Measurements from ENCODE around the gene BMP7. TPM values are rescaled to one million over a fixed set of nuclear protein-coding genes. Genes with fewer than 3 reads are reported as not detected.

BMP7 gene
- total RNA-seq, 3 donors from 2014 or later (not counting 1 experiment from before 2014, with no cell fraction given) = not detected

DNA sequence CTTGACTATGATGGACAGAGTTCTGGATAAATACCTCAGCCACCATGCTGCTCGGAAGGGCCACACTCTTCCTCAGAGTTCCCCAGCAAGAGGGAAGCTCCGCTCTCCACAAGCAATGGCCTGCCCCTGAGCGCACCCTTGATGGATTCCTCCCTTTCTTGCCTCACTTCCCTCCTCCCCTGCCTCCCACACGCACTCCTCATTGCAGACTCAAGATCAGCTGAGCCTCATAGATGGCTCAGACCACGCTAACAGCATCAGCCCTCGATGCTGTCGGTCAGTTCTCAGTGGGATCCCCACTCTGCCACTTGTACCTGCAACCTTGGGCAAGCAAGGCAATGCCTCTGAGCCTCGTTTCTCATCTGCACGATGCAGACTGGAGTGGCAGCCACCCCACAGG is 123.3 kb downstream of the BMP7 start:
- Mint-ChIP-seq H3K4me3 (no peak overlapping the region), H3K27ac (no peak overlapping the region), H3K4me1 (peaks cover 4 to 6% of the 10 kb centered on the region in 2 donors), H3K9me3 (no peaks in the 10 kb centered on the region), H3K36me3 (no peaks in the 10 kb centered on the region), H3K27me3 (ENCODE audit: low read depth in 2 of 2) (peaks cover 19 to 24% of the 10 kb centered on the region in 2 donors)
- TF ChIP-seq, protein P1, sequence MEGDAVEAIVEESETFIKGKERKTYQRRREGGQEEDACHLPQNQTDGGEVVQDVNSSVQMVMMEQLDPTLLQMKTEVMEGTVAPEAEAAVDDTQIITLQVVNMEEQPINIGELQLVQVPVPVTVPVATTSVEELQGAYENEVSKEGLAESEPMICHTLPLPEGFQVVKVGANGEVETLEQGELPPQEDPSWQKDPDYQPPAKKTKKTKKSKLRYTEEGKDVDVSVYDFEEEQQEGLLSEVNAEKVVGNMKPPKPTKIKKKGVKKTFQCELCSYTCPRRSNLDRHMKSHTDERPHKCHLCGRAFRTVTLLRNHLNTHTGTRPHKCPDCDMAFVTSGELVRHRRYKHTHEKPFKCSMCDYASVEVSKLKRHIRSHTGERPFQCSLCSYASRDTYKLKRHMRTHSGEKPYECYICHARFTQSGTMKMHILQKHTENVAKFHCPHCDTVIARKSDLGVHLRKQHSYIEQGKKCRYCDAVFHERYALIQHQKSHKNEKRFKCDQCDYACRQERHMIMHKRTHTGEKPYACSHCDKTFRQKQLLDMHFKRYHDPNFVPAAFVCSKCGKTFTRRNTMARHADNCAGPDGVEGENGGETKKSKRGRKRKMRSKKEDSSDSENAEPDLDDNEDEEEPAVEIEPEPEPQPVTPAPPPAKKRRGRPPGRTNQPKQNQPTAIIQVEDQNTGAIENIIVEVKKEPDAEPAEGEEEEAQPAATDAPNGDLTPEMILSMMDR (IDR thresholded peaks at IDR 0.05) = no peak
- H3K4me3 ChIP-seq (ENCODE audit: low read length) = no peak overlapping the region
- no peaks in the 10 kb centered on the region for H3K4me1 ChIP-seq (ENCODE audit: control insufficient read depth, insufficient read depth, low read length)
- no peak overlapping the region for H3K27ac ChIP-seq (ENCODE audit: low read length)
- H3K36me3 ChIP-seq (ENCODE audit: control insufficient read depth, insufficient read depth, low read length) = no peaks in the 10 kb centered on the region
- 73% methylated on average over 9 of the region's 9 CpGs for WGBS (ENCODE audit: insufficient coverage)
- intact Hi-C loops (cut with micrococcal nuclease) = no loop called here
- DNase-seq (no peak), ATAC-seq (no peak)
- H3K27me3 ChIP-seq (ENCODE audit: control insufficient read depth, insufficient read depth, low read length) = no peaks in the 10 kb centered on the region
- H3K9me3 ChIP-seq (ENCODE audit: control insufficient read depth, insufficient read depth, low read length) = no peaks in the 10 kb centered on the region

DNA sequence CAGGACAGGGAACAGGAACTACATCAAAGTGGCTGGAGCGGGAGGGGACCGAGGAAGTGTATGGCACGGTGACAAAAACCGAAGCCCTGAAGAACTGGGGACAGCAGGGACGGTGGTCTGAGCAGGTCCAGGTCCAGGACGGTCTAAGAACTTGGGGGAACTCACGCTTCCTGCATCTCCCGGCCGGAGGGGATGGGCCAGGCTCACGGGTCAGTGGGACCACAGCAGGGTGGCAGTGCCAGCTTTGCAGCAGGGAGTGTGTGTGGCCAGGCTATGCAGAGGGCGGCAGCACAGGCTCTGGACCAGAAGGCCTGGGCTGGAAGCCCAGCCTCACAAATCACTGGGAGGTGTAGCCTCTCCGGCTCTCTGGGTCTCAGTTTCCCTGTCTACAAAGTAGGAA is 123.8 kb downstream of the BMP7 start:
- peaks cover 4 to 6% of the 10 kb centered on the region in 2 donors for H3K4me1 Mint-ChIP-seq
- no peak overlapping the region for H3K27ac ChIP-seq (ENCODE audit: low read length)
- TF ChIP-seq, protein P1 (IDR thresholded peaks at IDR 0.05) = no peak
- H3K4me1 ChIP-seq (ENCODE audit: control insufficient read depth, insufficient read depth, low read length) = no peaks in the 10 kb centered on the region
- DNase-seq = no peak
- no peak overlapping the region for H3K27ac Mint-ChIP-seq
- H3K27me3 Mint-ChIP-seq (ENCODE audit: low read depth in 2 of 2) = peaks cover 19 to 21% of the 10 kb centered on the region in 2 donors
- H3K4me3 Mint-ChIP-seq = no peak overlapping the region
- H3K27me3 ChIP-seq (ENCODE audit: control insufficient read depth, insufficient read depth, low read length) = no peaks in the 10 kb centered on the region
- H3K4me3 ChIP-seq (ENCODE audit: low read length) = no peak overlapping the region
- ATAC-seq = no peak
- intact Hi-C loops (cut with micrococcal nuclease) = no loop called here
- no peaks in the 10 kb centered on the region for H3K36me3 Mint-ChIP-seq
- WGBS (ENCODE audit: insufficient coverage) = 77% methylated on average over 12 of the region's 12 CpGs
- H3K9me3 ChIP-seq (ENCODE audit: control insufficient read depth, insufficient read depth, low read length) = no peaks in the 10 kb centered on the region
- no peaks in the 10 kb centered on the region for H3K36me3 ChIP-seq (ENCODE audit: control insufficient read depth, insufficient read depth, low read length)
- no peaks in the 10 kb centered on the region for H3K9me3 Mint-ChIP-seq

DNA sequence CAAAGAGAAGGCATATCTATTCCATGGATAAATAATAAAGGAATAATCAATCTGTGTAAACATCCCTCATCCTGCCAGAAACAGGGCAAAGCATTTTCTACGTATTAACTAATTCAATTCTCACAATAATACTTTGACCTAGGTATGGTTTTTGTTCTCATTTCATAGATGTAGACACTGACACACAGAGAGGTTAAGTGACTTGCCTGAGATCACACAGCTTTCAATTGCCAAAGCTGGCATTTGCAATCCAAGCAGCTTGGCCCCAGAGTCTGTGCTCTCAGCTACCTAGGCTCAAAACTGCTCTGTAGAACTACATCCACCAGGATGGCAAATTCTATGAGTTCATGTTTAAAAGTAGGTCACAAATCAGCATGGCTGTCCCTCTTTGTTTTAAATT is 124.9 kb downstream of the BMP7 start:
- H3K36me3 Mint-ChIP-seq = no peaks in the 10 kb centered on the region
- H3K4me1 ChIP-seq (ENCODE audit: control insufficient read depth, insufficient read depth, low read length) = no peaks in the 10 kb centered on the region
- H3K27ac Mint-ChIP-seq = no peak overlapping the region
- H3K27me3 ChIP-seq (ENCODE audit: control insufficient read depth, insufficient read depth, low read length) = no peaks in the 10 kb centered on the region
- H3K9me3 Mint-ChIP-seq = no peaks in the 10 kb centered on the region
- DNase-seq (no peak), ATAC-seq (no peak)
- TF ChIP-seq, protein P1 (IDR thresholded peaks at IDR 0.05) = no peak
- H3K9me3 ChIP-seq (ENCODE audit: control insufficient read depth, insufficient read depth, low read length) = no peaks in the 10 kb centered on the region
- no peak overlapping the region for H3K27ac ChIP-seq (ENCODE audit: low read length)
- H3K4me1 Mint-ChIP-seq = no peaks in the 10 kb centered on the region
- peaks cover 11 to 18% of the 10 kb centered on the region in 2 donors for H3K27me3 Mint-ChIP-seq (ENCODE audit: low read depth in 2 of 2)
- no peak overlapping the region for H3K4me3 Mint-ChIP-seq
- no peaks in the 10 kb centered on the region for H3K36me3 ChIP-seq (ENCODE audit: control insufficient read depth, insufficient read depth, low read length)
- WGBS (ENCODE audit: insufficient coverage) = 100% methylated on average over 1 of the region's 1 CpG
- H3K4me3 ChIP-seq (ENCODE audit: low read length) = no peak overlapping the region
- intact Hi-C loops (cut with micrococcal nuclease) = no loop called here

DNA sequence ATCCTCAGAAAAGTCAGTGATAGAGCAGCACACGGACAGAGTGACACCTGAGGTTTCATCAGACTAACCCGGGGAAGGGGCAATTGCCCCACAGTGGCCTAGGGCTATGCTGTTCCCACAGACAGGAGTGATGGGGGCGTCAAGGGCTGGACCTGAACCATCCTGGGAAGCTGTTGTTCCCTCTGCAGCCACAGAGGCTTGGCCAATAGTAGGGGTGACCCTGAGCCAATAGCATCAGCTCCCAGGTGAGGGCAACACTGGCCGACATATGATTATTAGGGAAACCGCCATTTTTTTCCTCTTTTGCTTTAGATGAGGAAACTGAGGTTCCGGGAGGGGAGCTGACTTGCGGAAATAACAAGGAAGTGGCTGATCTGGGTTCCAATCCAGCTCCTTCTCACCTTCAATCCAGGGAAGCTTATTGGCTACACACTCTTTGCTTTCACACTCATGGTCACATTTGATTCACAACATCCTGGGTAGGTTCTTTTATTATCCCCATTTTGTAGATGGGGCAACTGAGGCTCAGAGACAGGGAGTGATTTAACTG is 126.0 kb downstream of the BMP7 start:
- H3K4me1 ChIP-seq (ENCODE audit: control insufficient read depth, insufficient read depth, low read length) = no peaks in the 10 kb centered on the region
- H3K27me3 Mint-ChIP-seq (ENCODE audit: low read depth in 2 of 2) = peaks cover 9 to 14% of the 10 kb centered on the region in 2 donors
- no peak for ATAC-seq

More for the DNA sequence above, 126.0 kb downstream of the BMP7 start:
- H3K27ac Mint-ChIP-seq = no peak overlapping the region
- H3K27ac ChIP-seq (ENCODE audit: low read length) = no peak overlapping the region
- H3K4me1 Mint-ChIP-seq = no peaks in the 10 kb centered on the region
- TF ChIP-seq, protein P1 (IDR thresholded peaks at IDR 0.05) = no peak
- DNase-seq = no peak
- intact Hi-C loops (cut with micrococcal nuclease) = no loop called here
- no peak overlapping the region for H3K4me3 Mint-ChIP-seq
- no peaks in the 10 kb centered on the region for H3K9me3 Mint-ChIP-seq
- H3K9me3 ChIP-seq (ENCODE audit: control insufficient read depth, insufficient read depth, low read length) = no peaks in the 10 kb centered on the region
- no peaks in the 10 kb centered on the region for H3K27me3 ChIP-seq (ENCODE audit: control insufficient read depth, insufficient read depth, low read length)
- H3K36me3 ChIP-seq (ENCODE audit: control insufficient read depth, insufficient read depth, low read length) = no peaks in the 10 kb centered on the region
- no peak overlapping the region for H3K4me3 ChIP-seq (ENCODE audit: low read length)
- WGBS (ENCODE audit: insufficient coverage) = 69% methylated on average over 7 of the region's 7 CpGs
- no peaks in the 10 kb centered on the region for H3K36me3 Mint-ChIP-seq

Measured in natural killer cell (primary cell).